HG03095 (cell line): ENCODE results near the gene PMM1.
"Not testable (repeated sequence)": the region's sequence is repeated elsewhere in the genome, so short reads cannot be mapped to it uniquely, and the experiment has no call there.

ENCODE experiments used
- ATAC-seq: cut with Tn5 transposase; IDR thresholded peaks from one replicate; pipeline ENCODE4 v1.9.1; 2021; ENCODE audit warnings: moderate library complexity; ENCODE audit not compliant: unreplicated experiment

PMM1 gene

DNA sequence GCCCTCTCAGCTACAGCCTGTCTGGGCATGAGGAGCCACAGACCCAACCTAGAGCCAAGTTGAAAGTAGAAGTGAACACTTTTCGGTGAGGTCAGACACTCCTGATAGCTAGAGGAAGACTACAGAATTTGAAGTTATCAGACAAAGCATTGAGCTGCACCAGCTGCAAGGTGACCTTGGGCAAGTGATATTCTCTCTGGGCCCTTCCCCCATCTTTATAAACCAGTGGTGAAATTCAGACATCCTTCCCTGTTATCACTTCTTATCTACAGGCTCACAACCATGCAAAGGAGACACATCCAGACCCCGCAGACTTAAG is 8.0 kb upstream of the PMM1 start:
- ATAC-seq = no peak

DNA sequence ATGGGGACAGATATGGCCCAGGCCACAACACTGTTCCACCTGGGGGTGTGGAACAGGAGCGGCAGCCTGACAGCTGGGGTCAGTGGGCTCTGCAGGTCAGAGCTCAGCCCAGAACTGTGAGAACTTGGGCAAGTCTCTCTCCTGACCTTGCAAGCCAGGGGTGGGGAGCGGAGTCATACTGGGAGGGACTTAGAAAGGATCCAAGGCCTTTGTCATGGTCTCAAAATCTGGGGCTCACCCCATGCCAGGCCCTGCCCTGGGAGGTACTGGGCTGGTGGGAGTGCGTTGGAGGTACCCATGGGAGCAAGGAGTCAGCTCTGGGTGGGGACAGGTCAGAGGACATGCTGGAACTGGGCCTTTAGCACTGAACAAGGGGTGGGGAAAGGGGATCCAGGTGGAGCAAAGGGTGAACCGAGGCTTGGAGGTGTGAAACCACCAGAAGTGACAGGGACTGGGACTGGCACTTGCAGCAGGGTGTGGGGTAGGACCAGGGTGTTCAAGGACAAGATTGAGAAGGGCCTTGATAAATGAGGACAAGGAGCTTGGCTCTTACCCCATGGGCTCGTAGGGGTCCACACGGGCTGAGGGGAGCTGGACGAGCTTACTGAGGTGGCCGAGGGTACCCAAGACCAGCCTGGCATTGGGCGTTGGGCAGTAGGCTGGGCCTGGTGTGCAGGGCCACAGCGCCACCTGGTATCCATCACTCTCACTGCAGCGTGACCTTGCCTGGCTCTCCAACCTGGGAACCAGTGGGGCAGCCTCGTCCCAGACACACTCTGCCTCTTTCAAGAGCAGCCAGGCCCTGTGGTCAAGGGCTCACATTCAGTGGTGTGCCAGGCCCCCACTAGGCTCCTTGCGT is 7.4 kb upstream of the PMM1 start:
- no peak for ATAC-seq

DNA sequence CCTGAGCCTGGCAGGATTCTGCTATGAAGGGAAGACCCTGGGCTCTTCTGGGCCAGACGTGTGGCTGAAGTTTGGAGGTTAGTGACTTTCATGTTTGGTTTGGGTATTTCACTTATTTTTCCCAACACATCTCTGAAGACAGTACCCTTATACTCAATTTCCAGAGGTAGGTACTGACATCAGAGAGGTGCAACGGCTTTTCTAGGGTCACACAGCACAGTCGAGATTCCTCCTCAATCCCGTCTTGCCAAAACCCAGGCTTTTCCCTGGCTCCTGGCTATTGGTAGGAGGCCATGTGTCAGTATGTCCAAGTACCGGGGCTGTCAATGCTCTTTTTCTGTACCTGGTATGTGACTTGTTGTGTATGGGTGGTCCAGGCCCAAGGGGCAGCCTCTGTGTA is 6.1 kb upstream of the PMM1 start:
- no peak for ATAC-seq

DNA sequence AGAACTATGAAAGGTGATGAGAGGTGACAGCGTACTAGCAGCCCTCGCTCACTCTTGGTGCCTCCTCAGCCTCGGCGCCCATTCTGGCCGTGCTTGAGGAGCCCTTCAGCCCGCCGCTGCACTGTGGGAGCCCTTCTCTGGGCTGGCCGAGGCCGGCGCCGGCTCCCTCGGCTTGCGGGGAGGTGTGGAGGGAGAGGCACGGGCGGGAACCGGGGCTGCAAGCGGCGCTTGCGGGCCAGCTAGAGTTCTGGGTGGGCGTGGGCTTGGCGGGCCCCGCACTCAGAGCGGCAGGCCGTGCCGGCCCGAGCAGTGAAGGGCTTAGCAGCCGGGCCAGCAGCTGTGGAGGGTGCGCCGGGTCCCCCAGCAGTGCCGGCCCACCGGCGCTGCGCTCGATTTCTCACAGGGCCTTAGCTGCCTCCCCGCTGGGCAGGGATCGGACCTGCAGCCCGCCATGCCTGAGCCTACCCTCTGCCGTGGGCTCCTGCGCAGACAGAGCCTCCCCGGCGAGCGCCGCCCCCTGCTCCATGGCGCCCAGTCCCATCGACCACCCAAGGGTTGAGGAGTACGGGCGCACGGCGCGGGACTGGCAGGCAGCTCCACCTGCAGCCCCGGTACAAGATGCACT is 3.8 kb upstream of the PMM1 start:
- ATAC-seq = not testable (repeated sequence)

DNA sequence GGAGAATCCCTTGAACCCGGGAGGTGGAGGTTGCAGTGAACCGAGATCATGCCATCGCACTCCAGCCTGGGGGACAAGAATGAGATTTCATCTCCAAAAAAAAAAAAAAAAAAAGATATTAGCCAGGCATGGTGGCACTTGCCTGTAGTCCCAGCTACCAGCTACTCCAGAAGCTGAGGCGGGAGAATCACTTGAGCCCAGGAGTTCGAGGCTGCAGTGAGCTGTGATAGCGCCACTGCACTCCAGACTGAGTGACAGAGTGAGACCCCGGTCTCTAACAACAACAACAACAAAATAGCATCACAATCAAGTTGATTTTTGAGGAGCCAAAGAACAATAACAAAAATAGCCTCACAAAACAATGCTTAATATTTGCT is 2.3 kb downstream of the PMM1 start:
- no peak for ATAC-seq

DNA sequence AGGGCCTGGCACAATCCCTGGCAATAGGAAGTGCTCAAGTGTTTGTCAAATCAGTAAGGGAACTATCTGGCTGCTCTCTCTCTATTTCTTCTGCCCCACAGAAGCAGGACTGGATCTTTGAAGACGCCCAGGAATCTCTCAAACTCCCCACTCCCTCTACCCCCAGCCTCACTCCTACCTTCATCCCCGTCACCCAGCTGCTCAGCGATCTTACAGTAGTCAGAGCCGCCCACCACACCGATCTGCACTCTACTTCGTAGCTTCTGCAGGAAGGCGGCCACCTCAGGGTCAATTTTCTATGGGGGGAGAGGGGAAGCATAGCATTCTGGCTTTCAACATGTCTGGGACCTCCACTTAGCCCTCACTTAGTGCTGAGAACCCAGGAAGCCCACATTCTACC is 3.7 kb downstream of the PMM1 start:
- no peak for ATAC-seq

DNA sequence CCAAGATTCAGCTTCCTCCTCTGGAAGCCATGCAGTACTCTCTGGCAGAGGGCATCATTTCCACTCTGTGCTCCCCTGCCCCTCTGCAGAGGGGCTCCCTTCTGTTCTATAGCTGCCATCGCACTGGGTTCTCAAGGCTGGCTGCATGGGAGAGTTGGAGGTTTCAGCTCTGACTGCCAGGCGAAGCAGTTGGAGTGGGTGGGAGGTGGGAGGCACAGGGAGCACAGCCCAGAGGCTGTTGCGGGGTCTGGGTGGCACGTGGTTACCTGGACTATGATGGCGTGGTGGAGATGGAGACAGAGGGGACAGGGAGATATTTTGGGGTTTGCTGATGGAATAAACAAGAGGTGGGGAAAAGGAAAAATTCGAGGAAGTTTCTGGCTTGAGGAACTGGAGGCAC is 4.8 kb downstream of the PMM1 start:
- no peak for ATAC-seq

DNA sequence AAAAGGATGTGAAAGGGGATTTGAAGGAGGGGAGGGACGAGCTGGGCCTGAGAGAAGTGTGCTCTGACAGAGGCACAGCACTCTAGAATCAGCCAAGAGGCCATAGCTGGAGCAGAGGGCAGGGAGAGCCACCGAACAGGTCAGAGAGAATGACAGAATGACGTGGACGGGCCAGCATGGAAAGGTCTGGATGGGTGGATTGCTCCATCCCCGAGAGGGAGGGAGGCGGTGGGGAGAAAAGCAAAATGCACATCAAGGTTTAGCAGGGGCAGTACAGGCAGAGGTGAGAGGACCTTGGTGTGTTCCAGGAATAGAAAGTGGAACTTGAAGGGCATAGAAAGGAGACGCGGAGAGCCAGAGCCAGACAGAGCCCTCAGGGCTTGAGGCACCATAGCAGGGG is 6.9 kb downstream of the PMM1 start:
- ATAC-seq = no peak

DNA sequence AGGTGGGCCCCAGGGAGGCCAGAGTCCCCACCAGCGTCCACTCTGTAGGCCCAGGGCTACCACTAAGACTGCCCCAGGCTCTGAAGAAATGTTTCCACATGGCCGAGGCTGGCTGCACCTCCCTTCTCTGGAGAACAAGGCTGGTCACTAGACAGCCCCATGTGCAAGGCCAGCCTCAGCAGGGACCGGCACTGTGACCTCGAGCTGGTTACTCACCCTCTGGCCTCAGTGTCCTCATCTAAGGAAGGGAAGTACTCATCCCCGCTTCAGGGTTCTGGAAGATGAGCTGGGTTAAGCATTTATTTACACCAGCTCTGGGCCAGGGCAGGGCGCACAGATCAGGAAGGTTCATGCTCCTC is 9.7 kb downstream of the PMM1 start:
- ATAC-seq = no peak

DNA sequence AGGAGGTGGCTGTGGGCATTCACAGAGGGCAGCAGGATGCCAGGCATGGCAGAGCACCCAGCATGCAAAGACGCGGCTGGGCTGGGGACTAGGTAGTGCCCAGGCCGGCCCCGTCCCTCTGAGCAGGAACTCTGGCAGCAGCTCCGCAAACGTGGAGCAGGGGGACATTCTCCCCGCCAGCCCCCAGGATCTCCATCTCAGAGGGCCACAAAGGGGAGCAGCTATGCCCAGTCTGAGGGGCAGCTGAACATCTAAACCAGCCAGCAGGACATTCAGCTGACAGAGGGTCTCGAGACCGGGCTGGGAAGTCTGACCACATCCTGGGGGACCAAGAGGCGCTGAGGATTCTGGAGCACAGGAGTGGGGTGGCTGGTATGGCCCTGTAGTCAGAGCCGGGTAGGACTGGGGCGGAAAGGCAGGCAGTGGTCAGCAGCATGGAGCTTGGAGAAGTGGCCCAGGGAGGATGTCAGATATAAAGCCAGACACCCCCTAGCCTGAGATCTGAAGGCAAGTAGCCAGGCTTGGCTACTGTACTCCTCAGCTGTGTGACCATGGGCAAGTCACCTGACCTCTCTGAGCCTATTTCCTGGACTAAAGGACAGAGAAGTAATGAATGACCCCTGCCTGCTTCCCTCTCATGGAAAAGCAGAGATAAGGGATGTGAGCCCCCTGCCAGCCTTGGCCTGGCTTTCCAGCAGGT is 10.2 kb downstream of the PMM1 start:
- no peak for ATAC-seq

DNA sequence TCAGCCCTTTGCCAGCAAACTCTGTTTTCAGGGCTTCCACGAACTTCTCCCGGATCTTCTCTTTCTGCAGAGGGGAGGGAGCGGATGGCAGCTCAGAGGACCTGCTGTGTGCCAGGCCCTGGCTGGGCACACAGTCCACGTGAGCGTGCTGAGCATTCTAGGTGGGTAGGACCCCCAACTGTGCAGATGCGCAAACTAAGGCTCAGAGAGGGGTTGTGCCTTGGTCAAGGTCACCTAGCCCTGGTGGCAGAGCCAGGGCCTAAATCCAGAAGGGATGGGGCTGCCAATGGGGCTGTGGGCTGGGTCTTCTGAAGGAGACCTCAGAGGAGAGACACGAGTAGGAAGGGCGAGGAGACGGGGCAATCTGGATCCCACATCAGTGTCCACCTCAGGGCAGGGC is 10.8 kb downstream of the PMM1 start:
- no peak for ATAC-seq

DNA sequence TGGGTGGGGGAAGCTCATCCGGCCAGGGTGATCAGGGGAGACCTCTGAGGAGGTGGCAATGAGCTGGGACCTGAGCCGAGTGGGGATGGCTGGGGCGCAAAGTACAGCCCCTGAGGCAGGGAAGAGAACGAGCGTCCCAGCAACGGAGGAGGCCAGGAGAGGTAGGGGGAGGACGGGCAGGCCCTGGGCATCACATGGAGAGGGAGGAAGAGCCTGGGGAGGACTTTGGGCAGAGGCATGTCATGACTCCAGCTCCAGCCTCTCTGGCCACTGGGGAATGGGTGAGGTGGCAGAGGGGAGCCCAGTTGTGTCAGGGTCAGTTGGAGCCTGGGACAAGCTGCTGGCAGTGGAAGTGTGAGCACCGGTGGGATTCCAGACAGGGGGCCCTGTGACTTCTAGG is 11.5 kb downstream of the PMM1 start:
- ATAC-seq = no peak

DNA sequence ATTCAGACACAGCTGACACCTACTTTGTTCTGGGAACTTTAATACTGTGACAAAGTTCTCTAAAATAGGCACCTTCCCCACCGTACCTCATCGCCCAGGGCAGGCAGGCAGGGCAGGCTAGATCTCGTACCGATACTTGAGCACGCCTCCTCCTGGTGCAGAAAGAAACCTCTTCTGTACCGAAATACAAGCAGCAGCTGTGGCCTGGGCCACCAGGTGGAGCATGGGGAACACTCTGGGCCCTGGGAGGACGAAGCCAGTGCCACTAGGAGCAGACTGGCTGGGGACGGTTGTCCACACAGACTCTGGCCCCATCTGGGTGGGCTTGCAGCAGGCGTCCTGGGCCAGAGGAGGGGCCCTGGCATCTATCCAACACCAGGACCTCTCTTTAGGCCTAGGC is 12.8 kb downstream of the PMM1 start:
- ATAC-seq = no peak

DNA sequence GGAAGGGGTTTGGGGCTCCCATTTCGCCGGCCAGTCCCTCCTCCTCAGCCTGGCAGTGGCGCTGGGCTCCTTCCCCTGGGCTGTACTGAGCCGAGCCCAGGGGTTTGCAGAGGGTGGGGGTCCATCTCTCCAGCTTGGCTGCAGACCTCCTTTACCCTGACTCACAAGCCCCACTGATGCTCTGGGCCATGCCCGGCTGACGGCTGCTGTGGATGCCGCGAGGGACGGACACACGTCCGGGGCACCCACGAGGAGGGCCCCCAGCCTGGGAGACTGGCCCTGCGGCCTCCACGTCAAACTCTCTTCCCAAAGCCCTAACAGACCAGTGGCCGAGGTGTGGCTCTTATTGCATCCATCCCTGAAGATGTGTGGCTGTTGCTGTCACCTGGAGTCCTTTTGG is 14.1 kb downstream of the PMM1 start:
- ATAC-seq = no peak

DNA sequence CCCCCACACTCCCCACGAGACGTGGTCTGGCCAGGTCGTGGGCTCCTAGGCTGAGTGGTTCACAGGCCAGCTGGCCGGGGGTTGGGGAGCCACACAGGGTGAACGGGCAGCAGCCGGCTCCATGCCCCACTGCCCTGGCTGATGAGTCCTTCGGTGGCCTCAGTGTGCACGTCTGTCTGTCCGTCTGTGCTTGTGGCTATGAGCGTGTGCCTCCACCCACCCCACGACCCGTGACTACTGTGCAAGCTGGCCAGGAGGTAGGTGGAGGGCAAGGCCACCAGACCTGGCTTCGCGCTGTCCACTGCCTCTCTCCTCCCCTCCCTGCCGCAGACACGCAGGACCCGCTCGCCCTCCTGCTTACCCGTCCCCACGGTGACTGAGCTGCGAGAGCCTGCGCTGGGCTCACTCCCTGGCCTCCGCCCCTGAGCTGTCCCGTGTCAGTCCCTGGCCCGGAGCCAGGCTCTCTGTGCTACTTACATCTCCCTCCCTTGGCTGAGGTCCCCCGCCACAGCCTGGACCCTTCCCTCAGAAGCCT is 14.7 kb downstream of the PMM1 start:
- no peak for ATAC-seq

DNA sequence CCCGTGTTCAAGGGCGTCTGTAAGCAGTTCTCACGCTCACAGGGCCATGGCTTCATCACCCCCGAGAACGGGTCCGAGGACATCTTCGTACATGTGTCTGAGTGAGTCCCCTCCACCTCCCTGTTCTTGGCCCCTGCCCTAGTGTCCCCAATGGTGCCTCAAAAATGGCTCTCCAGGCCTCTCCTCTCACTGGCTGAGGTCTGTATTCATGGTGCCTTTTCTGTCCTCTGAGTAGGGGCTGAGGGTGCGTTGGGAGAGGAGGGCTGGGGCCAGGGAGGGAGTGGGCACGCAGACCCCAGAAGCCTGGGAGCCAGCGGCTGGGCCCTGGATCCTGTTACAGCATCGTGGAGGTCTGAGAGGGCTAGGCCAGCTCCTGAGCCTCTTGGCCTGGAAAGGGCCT is 16.0 kb downstream of the PMM1 start:
- no peak for ATAC-seq

DNA sequence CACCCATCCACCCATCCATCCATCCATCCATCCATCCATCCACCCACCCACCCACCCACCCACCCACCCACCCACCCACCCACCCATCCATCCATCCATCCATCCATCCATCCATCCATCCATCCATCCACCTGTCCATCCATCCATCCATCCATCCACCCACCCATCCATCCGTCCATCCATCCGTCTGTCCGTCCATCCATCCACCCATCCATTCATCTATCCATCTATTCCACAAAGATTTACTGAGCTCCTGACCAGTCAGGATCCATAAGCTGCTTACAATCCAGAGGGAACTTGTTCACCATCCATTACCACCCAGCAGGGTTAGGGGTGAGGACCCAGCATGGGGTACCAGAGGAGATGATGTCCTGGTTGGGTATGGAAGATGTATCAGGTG is 17.3 kb downstream of the PMM1 start:
- ATAC-seq = not testable (repeated sequence)

DNA sequence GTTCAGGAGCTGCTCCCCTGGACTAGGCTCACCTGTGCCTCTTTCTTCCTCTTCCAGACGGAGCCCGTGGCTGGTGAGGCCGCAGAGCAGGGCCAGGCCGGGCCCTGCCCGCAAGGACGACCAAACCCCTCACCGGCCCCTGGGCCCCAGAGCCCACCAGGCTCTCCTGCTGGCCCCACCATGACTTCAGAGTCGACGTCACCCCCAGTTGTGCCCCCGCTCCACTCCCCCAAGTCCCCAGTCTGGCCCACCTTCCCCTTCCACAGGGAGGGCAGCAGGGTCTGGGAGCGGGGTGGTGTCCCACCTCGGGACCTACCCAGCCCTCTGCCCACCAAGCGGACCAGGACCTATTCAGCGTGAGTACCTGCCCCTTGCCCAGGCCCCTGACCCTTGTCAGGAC is 17.9 kb downstream of the PMM1 start:
- ATAC-seq = no peak

DNA sequence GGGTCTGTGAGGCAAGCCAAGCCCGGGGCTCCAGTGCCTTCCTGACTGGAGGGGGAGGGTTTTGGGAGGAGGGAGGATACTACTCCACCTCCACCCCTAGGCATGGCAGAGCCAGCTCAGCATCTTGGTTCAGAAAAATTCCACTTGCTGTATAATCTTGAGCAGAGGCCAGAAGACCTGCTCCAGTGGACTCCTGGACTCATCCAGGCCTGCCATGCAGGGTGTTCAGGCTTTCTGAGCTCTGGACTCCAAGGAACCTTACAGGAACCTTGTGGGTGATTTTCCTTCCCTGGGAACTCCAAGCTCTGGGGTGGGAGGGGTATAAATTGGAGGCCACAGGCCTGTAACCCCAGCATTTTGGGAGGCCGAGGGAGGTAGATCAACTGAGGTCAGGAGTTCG is 19.4 kb downstream of the PMM1 start:
- no peak for ATAC-seq

DNA sequence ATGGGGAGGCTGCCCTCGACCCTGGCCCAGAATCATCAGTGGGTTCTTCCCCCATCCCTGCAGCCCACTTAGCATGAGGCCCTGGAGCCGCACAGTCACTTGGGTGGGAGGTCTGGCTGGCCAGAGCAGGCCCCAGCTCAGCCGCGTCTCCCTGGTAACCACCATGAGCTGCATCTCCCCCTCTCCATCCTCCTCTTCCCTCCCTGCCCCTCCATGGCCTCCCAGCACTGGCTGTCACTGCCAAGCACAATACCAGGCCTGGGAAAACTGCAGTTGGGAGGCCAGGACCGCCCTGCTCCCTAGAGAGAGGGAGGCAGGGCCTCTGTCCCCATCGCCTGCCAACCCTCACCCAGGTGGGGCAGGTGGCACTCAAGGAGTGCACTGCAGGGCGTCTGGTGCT is 20.8 kb downstream of the PMM1 start:
- ATAC-seq = no peak

DNA sequence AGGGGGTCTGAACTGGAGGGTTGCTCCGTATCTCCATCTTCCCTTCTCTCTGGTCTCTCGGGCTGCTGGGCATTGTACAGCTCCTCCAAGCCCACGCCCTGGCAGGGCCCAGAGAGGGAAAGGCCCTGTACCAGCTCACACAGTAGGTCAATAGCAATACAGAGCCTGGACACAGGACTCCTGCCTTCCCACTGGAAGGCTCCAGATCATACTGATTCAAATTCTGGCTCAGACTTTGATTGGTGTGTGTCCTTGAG is 22.2 kb downstream of the PMM1 start:
- no peak for ATAC-seq

DNA sequence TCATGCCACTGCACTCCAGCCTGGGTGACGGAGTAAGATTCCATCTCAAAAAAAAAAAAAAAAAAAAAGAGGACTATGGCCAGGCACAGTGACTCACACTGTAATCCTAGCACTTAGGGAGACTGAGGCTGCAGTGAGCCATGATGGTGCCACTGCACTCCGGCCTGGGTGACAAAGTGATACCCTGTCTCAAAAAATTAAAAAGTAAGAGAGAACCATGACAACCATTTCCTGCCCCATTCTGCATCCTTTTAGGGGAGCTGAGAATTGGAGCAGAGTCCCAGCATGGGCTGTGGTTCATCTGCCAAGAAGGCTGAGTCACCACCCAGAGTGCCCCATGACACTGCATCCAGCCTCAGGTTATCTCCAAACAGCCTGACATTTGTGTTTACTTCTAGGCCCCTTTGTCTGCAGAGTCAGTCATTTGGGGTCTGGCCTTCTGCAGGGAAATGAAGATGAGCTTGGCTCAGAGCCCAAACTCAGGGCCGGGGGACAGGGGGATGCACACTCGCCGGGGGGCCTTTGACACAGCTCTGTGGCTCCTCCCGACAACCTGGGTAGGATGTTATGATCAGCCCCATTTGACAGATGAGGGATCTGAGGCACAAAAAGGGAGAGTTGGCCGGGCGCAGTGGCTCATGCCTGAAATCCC is 24.1 kb downstream of the PMM1 start:
- ATAC-seq = no peak
